Measurements from ENCODE around the gene ATXN3L.

Gene ATXN3L

DNA sequence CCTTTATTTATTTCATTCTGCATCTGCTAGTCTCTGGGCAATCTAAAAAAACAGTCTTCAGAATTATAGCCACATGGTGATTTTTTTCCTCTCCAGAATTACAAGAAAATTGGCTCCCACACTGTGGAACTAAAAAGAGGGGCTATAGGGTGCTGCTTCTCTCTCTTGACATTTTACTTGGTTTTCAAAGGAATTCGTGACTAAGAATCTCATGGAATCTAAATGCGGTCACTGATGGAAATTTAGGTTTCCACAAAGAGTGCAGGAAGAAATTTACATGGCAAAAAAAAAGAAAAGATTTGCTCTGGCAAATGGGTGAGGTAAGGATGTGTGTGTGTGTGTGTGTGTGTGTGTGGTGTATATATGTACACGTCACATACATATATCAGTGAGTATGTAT, 10.2 kb downstream of the ATXN3L start:
- Histone ChIP-seq H3K4me1 (ENCODE audit: insufficient read depth, low read length, poor library complexity, severe bottlenecking) (no peaks in the 10 kb centered on the region), H3K4me3 (ENCODE audit: low read length, poor library complexity, severe bottlenecking) (no peak overlapping the region), H4K20me1 (ENCODE audit: insufficient read depth, low read length, poor library complexity, severe bottlenecking) (no peaks in the 10 kb centered on the region), H3K27me3 (ENCODE audit: insufficient read depth, low read length, poor library complexity, severe bottlenecking) (no peaks in the 10 kb centered on the region), H3K4me2 (ENCODE audit: low read depth, low read length, poor library complexity, severe bottlenecking) (no peak overlapping the region), H3K9me2 (replicated peaks; ENCODE audit: low read depth, low read length) (no peaks in the 10 kb centered on the region), H3K9me3 (ENCODE audit: insufficient read depth, low read depth, low read length) (no peaks in the 10 kb centered on the region), H3K79me2 (ENCODE audit: insufficient read depth, low read length) (no peaks in the 10 kb centered on the region), H3F3A (ENCODE audit: low read depth) (no peaks in the 10 kb centered on the region), H2AFZ (ENCODE audit: low read length) (no peak overlapping the region), H3K36me3 (ENCODE audit: insufficient read depth, low read length) (no peaks in the 10 kb centered on the region), H3K9ac (ENCODE audit: low read depth, low read length, poor library complexity, severe bottlenecking) (no peak overlapping the region)
- TF ChIP-seq EZH2phosphoT487 (IDR thresholded peaks at IDR 0.05; ENCODE audit: borderline replicate concordance) (no peak), CTCF (conservative IDR thresholded peaks at IDR 0.05; ENCODE audit: low read length) (no peak)

- Histone ChIP-seq H3K4me3 (ENCODE audit: low read length, poor library complexity, severe bottlenecking) (no peak overlapping the region), H3K4me2 (ENCODE audit: low read depth, low read length, poor library complexity, severe bottlenecking) (no peak overlapping the region), H3K9ac (ENCODE audit: low read depth, low read length, poor library complexity, severe bottlenecking) (no peak overlapping the region), H3K9me3 (ENCODE audit: insufficient read depth, low read depth, low read length) (no peaks in the 10 kb centered on the region), H3K27me3 (ENCODE audit: insufficient read depth, low read length, poor library complexity, severe bottlenecking) (no peaks in the 10 kb centered on the region), H4K20me1 (ENCODE audit: insufficient read depth, low read length, poor library complexity, severe bottlenecking) (no peaks in the 10 kb centered on the region), H3K79me2 (ENCODE audit: insufficient read depth, low read length) (no peaks in the 10 kb centered on the region), H3F3A (ENCODE audit: low read depth) (no peaks in the 10 kb centered on the region), H3K36me3 (ENCODE audit: insufficient read depth, low read length) (no peaks in the 10 kb centered on the region), H3K4me1 (ENCODE audit: insufficient read depth, low read length, poor library complexity, severe bottlenecking) (no peaks in the 10 kb centered on the region), H2AFZ (ENCODE audit: low read length) (no peak overlapping the region), H3K9me2 (replicated peaks; ENCODE audit: low read depth, low read length) (no peaks in the 10 kb centered on the region)
- TF ChIP-seq EZH2phosphoT487 (IDR thresholded peaks at IDR 0.05; ENCODE audit: borderline replicate concordance) (no peak), CTCF (conservative IDR thresholded peaks at IDR 0.05; ENCODE audit: low read length) (no peak)
These were observed 12.8 kb downstream of the ATXN3L start for GRCh38 chrX:13307041-13307440.

- Histone ChIP-seq H3K9ac (ENCODE audit: low read depth, low read length, poor library complexity, severe bottlenecking) (no peak overlapping the region), H3K4me1 (ENCODE audit: insufficient read depth, low read length, poor library complexity, severe bottlenecking) (no peaks in the 10 kb centered on the region), H3K36me3 (ENCODE audit: insufficient read depth, low read length) (no peaks in the 10 kb centered on the region), H3K27me3 (ENCODE audit: insufficient read depth, low read length, poor library complexity, severe bottlenecking) (no peaks in the 10 kb centered on the region), H3K4me3 (ENCODE audit: low read length, poor library complexity, severe bottlenecking) (no peak overlapping the region), H3K9me3 (ENCODE audit: insufficient read depth, low read depth, low read length) (no peaks in the 10 kb centered on the region), H3F3A (ENCODE audit: low read depth) (no peaks in the 10 kb centered on the region), H3K4me2 (ENCODE audit: low read depth, low read length, poor library complexity, severe bottlenecking) (no peak overlapping the region), H2AFZ (ENCODE audit: low read length) (no peak overlapping the region), H3K9me2 (replicated peaks; ENCODE audit: low read depth, low read length) (no peaks in the 10 kb centered on the region), H3K79me2 (ENCODE audit: insufficient read depth, low read length) (no peaks in the 10 kb centered on the region), H4K20me1 (ENCODE audit: insufficient read depth, low read length, poor library complexity, severe bottlenecking) (no peaks in the 10 kb centered on the region)
- TF ChIP-seq EZH2phosphoT487 (IDR thresholded peaks at IDR 0.05; ENCODE audit: borderline replicate concordance) (no peak), CTCF (conservative IDR thresholded peaks at IDR 0.05; ENCODE audit: low read length) (no peak)
These were observed 14.7 kb downstream of the ATXN3L start for GRCh38 chrX:13305108-13305507.
